Parathyroid adenoma (tissue), 2 donors: ENCODE results near the gene PIP5K1C.

ENCODE experiments used
- H2AFZ ChIP-seq: fragments of 300-600 bp; sonication (generic); one replicate; pipeline ENCODE4 v1.7.0; 2017; ENCODE audit warnings: antibody characterized with exemption, mild to moderate bottlenecking
- H3K27ac ChIP-seq: fragments of 300-600 bp; sonication (generic); one replicate; pipeline ENCODE4 v1.7.0; 2017
- H3K27me3 ChIP-seq: fragments of 300-600 bp; sonication (generic); one replicate; pipeline ENCODE4 v1.7.0; 2017; ENCODE audit warnings: low read length; ENCODE audit not compliant: control insufficient read depth, insufficient read depth
- H3K36me3 ChIP-seq: fragments of 300-600 bp; sonication (generic); one replicate; pipeline ENCODE4 v1.7.0; 2017; ENCODE audit warnings: low read length; ENCODE audit not compliant: control insufficient read depth, insufficient read depth
- H3K4me1 ChIP-seq: fragments of 300-600 bp; sonication (generic); one replicate; pipeline ENCODE4 v1.7.0; 2017; ENCODE audit warnings: control low read depth
- H3K4me2 ChIP-seq: fragments of 300-600 bp; sonication (generic); one replicate; pipeline ENCODE4 v1.7.0; 2017; ENCODE audit warnings: low read length
- H3K4me3 ChIP-seq: fragments of 300-600 bp; sonication (generic); one replicate; pipeline ENCODE4 v1.7.0; 2017; ENCODE audit warnings: low read depth, low read length
- H3K79me2 ChIP-seq: fragments of 300-600 bp; sonication (generic); one replicate; pipeline ENCODE4 v1.7.0; 2017; ENCODE audit warnings: control low read depth
- H3K9ac ChIP-seq: fragments of 300-600 bp; sonication (generic); one replicate; pipeline ENCODE4 v1.7.0; 2017; ENCODE audit warnings: mild to moderate bottlenecking
- H3K9me3 ChIP-seq: fragments of 300-600 bp; sonication (generic); one replicate; pipeline ENCODE4 v1.7.0; 2017; ENCODE audit warnings: low read length; ENCODE audit not compliant: control insufficient read depth
- CTCF ChIP-seq: fragments of 300-600 bp; sonication (generic); IDR thresholded peaks from one replicate; pipeline ENCODE4 v1.7.0; 2017; ENCODE audit warnings: antibody characterized with exemption, mild to moderate bottlenecking
- donor health status: primary hyperparathyroidism.

The PIP5K1C gene

DNA sequence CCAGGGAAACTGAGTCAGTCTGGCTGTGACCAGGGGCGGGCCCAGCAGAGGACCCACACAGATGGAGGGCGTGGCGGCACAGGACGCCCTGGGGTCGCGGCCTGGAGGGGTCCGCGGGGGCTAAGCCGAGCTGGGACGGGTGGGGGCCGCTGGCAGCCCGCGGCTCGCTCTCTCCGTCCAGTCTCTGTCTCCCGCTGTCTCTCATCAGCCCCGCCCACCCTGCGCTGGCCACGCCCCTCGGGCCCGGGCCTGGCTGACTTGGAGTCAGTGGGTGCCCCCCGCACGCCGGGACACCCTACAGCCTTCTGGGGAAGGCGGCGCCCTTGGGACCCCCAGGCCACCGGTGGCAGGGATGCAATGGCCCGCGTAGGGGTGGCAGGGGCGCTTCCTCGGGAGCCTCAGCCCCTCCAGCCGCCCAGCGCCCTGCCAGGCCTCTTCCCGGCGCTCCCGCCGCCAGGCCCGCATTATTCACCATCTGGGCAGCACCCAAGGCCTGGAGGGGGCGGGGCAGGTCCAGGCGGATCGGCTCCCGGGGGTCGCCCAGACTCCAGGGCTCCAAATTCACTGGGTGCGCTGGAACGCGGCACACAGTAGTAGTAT, 93.5 kb downstream of the PIP5K1C start, which contains the start of gene TBXA2R:
Gene TBXA2R, minus strand, starts transcription at position 186 of the 600 bp plus-strand sequence. CDS start 6,241 bp downstream, outside the sequence.
- Histone ChIP-seq H3K4me2 (peak within 1 kb of the TSS; percentile 88), H3K9ac (peak within 1 kb of the TSS; percentile 38), H2AFZ (peak within 1 kb of the TSS; percentile 82), H3K79me2 (no peaks in the 10 kb centered on the region), H3K4me3 (peak within 1 kb of the TSS; percentile 68), H3K36me3 (no peaks in the 10 kb centered on the region), H3K27me3 (no peaks in the 10 kb centered on the region), H3K27ac (peak within 1 kb of the TSS; percentile 38), H3K4me1 (peaks cover 5% of the 10 kb centered on the region), H3K9me3 (no peaks in the 10 kb centered on the region)
- no peak for TF ChIP-seq CTCF

GRCh38 chr19:3606174-3606689, 94.0 kb downstream of the PIP5K1C start:
- Histone ChIP-seq H3K27ac (no peak overlapping the region), H3K4me2 (peak overlapping the region; percentile 88), H3K36me3 (no peaks in the 10 kb centered on the region), H3K9ac (no peak overlapping the region), H3K4me3 (peak overlapping the region; percentile 68), H3K27me3 (no peaks in the 10 kb centered on the region), H3K4me1 (peaks cover 5% of the 10 kb centered on the region), H3K79me2 (no peaks in the 10 kb centered on the region), H3K9me3 (no peaks in the 10 kb centered on the region), H2AFZ (peak overlapping the region; percentile 82)
- TF ChIP-seq CTCF: no peak

DNA sequence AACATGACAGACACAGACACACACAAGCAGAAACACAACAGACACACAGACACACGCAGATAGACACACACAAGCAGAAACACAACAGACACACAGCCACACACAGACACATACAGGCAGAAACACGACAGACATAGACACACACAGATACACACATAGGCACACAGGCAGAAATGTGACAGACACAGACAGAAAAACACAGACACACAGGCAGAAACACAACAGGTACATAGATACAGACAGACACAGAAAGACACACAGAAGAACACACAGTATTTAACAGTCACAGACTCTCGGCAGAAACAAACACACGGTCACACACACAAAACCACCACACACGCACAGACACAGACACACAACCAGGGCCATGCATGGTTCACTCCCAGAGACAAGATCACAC, 94.5 kb downstream of the PIP5K1C start:
- Histone ChIP-seq H3K27ac (no peak overlapping the region), H3K4me1 (peaks cover 5% of the 10 kb centered on the region), H3K9ac (no peak overlapping the region)

GRCh38 chr19:3605361-3605760, 94.9 kb downstream of the PIP5K1C start:
- peak overlapping the region; percentile 88 for H3K4me2 ChIP-seq
- H3K27me3 ChIP-seq: no peaks in the 10 kb centered on the region
- no peaks in the 10 kb centered on the region for H3K36me3 ChIP-seq
- H3K79me2 ChIP-seq: no peaks in the 10 kb centered on the region
- no peak for TF ChIP-seq CTCF
- H3K4me1 ChIP-seq: peaks cover 5% of the 10 kb centered on the region
- H3K9me3 ChIP-seq: no peaks in the 10 kb centered on the region
- no peak overlapping the region for H2AFZ ChIP-seq
- no peak overlapping the region for H3K9ac ChIP-seq
- H3K27ac ChIP-seq: no peak overlapping the region
- H3K4me3 ChIP-seq: peak overlapping the region; percentile 68

More for the DNA sequence above, 94.5 kb downstream of the PIP5K1C start:
- no peak for TF ChIP-seq CTCF
- Histone ChIP-seq H3K4me3 (peak overlapping the region; percentile 68), H3K4me2 (peak overlapping the region; percentile 88), H2AFZ (peak overlapping the region; percentile 82), H3K36me3 (no peaks in the 10 kb centered on the region), H3K9me3 (no peaks in the 10 kb centered on the region), H3K27me3 (no peaks in the 10 kb centered on the region), H3K79me2 (no peaks in the 10 kb centered on the region)

DNA sequence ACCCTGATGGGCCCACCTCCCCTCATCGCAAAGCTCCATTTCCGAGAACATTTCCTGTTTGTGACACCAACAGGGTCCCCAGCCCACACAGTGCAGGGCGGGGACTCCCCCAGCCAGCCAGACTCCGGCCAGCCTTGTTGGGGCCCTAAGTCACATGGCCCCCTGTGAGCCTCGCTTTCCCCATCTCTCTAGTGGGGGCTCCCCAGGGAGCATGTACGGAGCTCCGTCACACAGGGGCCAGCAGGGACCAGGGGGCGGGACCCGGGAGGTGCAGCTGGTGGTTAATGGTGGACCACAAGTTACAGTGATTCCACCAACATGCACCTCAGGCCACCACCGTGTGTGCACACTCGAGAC, 95.3 kb downstream of the PIP5K1C start:
- no peak for TF ChIP-seq CTCF
- Histone ChIP-seq H3K4me2 (no peak overlapping the region), H3K36me3 (no peaks in the 10 kb centered on the region), H3K9me3 (no peaks in the 10 kb centered on the region), H2AFZ (no peak overlapping the region), H3K9ac (no peak overlapping the region), H3K4me3 (no peak overlapping the region), H3K79me2 (no peaks in the 10 kb centered on the region), H3K27me3 (no peaks in the 10 kb centered on the region), H3K27ac (no peak overlapping the region), H3K4me1 (peaks cover 5% of the 10 kb centered on the region)
